KMS-11 (cell line): ENCODE results near the gene P2RY2.

Source experiments
- H2AFZ ChIP-seq: fragments of 200-600 bp; sonication (generic); 2 replicates; pipeline ENCODE4 v1.6.1; 2016; ENCODE audit warnings: antibody characterized with exemption, mixed run types, low read depth
- H3K27ac ChIP-seq: fragments of 200-600 bp; sonication (generic); 2 replicates; pipeline ENCODE4 v1.6.1; 2016; ENCODE audit warnings: mild to moderate bottlenecking, mixed run types
- H3K27me3 ChIP-seq: fragments of 200-600 bp; sonication (generic); 2 replicates; pipeline ENCODE4 v1.6.1; 2017; ENCODE audit warnings: mild to moderate bottlenecking, low read depth, mixed run types, moderate library complexity; ENCODE audit not compliant: insufficient read depth
- H3K36me3 ChIP-seq: fragments of 200-600 bp; sonication (generic); 2 replicates; pipeline ENCODE4 v1.6.1; 2017; ENCODE audit warnings: mild to moderate bottlenecking, mixed run types; ENCODE audit not compliant: insufficient read depth
- H3K4me1 ChIP-seq: fragments of 200-600 bp; sonication (generic); 2 replicates; pipeline ENCODE4 v1.6.1; 2016; ENCODE audit warnings: mild to moderate bottlenecking, low read depth, mixed run types; ENCODE audit not compliant: poor library complexity, severe bottlenecking
- H3K4me2 ChIP-seq: fragments of 200-600 bp; sonication (generic); 2 replicates; pipeline ENCODE4 v1.7.0; 2016; ENCODE audit warnings: mild to moderate bottlenecking, mixed run types
- H3K4me3 ChIP-seq: fragments of 200-600 bp; sonication (generic); IDR thresholded peaks from 2 replicates; pipeline ENCODE4 v1.6.1; 2017; ENCODE audit warnings: low read depth, low read length, mixed read lengths; ENCODE audit not compliant: insufficient read depth
- H3K79me2 ChIP-seq: fragments of 200-600 bp; sonication (generic); 2 replicates; pipeline ENCODE4 v1.6.1; 2016; ENCODE audit warnings: low read depth, mixed run types; ENCODE audit not compliant: insufficient read depth
- H3K9ac ChIP-seq: fragments of 200-600 bp; sonication (generic); 2 replicates; pipeline ENCODE4 v1.6.1; 2016; ENCODE audit warnings: mild to moderate bottlenecking, mixed run types
- H4K20me1 ChIP-seq: fragments of 200-600 bp; sonication (generic); 2 replicates; pipeline ENCODE4 v1.6.1; 2016; ENCODE audit warnings: mild to moderate bottlenecking, mixed run types; ENCODE audit not compliant: insufficient read depth
- CTCF ChIP-seq: fragments of 200-600 bp; sonication (generic); conservative IDR thresholded peaks from 2 replicates; pipeline ENCODE4 v1.6.1; 2017; ENCODE audit warnings: low read depth, mild to moderate bottlenecking, antibody characterized with exemption, low read length, moderate library complexity, mixed read lengths

The P2RY2 gene

GRCh38 chr11:73285721-73286120, 67.6 kb downstream of the P2RY2 start:
- Histone ChIP-seq H2AFZ (no peak overlapping the region), H3K27me3 (no peaks in the 10 kb centered on the region), H3K4me3 (no peak overlapping the region), H4K20me1 (no peaks in the 10 kb centered on the region), H3K27ac (no peak overlapping the region), H3K36me3 (no peaks in the 10 kb centered on the region), H3K4me2 (no peak overlapping the region), H3K9ac (no peak overlapping the region), H3K79me2 (no peaks in the 10 kb centered on the region), H3K4me1 (peaks cover 36% of the 10 kb centered on the region)
- no peak for TF ChIP-seq CTCF
